NCI-H1694 (cell line): ENCODE measurements around the gene AREL1.
A peak's percentile ranks its signal among the peaks of the same experiment; 100 is the strongest.

Experiments used
- DNase-seq: peaks from one replicate; lab custom pipeline; 2025; lab: John Stamatoyannopoulos, UW

Gene AREL1

DNA sequence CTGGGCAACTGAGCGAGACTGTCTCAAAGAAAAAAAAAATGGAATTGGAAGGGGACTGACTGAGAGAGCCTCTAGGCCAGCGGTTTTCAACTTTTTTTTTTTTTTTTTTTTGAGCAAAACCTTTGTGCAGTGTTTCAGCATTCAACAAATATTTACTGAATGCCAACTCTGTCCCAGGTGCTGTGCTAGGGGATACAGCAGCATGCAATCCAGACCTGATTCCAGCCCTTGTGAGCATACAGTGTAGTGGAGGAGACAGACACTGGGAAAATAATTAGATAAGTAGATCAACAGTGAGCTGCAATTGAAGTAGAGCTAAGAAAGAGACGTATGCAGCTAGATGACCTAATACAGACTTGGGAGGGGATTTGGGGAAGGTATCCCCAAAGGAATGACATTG lies 77.0 kb downstream of the AREL1 start:
- DNase-seq = no peak

DNA sequence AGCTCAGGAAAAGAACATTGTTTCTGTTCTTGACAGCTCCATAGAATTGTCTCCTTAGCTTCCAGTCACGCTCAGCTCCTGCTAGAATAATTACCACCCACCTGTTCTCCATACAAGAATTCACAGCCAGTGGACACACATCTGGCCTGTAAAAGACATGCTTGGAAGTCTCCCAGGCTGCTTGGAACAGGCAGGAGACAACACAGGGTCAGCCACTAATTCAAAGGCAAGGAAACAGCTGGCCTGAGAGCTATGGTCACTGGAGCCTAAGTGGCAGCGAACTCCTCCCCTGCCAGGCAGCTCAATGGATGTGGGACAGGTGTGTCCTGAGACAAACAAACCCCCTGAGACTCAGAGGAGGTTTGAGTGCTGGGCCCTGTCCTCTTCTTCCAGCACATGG lies 77.9 kb downstream of the AREL1 start:
- DNase-seq = no peak

DNA sequence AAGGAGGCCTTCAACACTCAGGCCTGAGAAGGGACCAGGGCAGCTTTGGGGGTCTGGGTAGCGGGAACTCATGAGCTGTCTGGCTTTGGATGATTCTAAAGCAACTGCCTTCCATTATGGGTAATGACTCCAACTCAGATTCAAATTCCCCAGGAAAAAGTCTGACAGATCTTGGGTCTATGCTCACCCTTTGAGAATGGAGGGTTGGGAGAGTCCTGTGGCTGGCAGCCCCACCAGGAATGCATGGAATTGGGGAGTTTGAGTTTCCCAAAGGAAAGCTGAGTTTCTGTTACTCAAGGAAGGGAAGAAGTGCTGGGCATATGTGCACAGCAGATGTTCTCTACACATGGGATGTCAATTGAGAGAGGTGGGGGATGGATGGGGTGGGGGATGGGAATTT lies 78.4 kb downstream of the AREL1 start:
- DNase-seq = peak; percentile 50

DNA sequence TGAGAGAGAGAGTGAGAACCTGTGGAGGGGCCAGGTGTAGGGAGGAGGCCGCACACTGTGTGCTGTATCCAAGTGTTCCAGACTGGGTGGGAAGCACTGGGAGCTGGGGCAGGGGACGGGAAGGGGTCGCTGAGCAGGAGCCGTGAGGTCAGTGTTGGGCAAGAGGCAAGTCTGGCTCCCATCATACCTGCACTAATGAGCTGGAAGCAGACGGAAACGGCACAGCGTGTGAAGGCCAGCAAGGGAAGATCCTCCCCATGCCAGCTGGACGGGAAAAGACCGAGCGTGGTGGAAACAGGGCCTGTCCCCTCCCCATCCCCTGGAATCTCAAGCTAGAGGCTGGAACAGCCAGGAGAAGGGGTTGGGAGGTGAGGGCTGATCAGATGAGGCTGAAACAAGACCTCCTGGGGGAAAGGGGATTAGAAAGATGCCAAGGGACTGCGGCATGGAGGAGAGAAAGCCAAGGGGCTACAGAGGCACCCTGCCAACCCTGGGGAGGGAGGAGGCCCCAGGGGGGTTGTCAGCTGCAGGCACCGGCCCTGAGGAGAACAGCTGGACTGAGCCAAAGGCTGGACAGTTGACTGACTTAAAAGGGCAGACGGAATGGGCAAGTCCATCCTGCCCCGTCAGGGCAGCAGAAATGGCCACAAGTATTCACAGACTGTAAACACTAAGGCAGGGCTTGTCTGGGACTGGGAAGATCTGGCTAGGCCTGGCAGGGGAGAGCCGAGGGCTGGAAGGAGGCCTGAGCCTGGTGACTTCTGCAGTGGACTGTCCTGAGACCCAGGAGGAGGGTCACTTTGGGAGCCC lies 81.8 kb downstream of the AREL1 start:
- DNase-seq = no peak

DNA sequence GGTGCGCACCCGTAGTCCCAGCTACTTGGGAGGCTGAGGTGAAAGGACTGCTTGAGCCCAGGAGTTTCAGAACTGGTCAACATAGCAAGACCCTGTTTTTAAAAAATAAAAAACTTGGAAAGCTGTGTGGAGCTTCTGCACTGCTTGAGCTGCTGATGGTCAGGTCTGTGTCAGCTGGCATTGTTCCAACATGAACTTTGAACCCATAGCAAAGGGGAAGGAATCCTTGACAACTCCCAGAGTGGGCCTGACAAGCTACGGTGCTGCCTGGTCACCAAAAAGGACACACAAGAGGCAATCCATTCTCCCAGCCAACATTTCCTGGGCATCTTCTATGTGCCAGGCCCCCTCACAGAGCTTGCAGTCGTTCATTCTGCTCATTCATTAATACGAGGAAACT lies 84.5 kb downstream of the AREL1 start:
- DNase-seq = no peak

DNA sequence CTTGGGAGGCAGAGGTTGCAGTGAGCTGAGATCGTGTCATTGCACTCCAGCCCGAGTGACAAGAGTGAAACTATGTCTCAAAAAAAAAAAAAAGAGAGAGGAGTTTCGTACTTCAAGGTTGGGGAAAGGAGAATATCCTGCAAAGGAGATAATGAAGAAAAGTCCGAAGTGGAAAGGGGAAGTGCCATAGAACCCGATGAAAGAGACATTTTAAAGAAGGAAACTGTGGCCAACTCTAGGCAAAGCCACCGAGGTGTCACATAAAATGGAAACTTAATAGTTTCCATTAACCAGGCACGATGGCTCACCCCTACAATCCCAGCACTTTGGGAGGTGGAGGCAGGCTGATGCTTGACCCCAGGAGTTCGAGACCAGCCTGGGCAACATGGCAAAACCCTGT lies 85.8 kb downstream of the AREL1 start:
- no peak for DNase-seq

DNA sequence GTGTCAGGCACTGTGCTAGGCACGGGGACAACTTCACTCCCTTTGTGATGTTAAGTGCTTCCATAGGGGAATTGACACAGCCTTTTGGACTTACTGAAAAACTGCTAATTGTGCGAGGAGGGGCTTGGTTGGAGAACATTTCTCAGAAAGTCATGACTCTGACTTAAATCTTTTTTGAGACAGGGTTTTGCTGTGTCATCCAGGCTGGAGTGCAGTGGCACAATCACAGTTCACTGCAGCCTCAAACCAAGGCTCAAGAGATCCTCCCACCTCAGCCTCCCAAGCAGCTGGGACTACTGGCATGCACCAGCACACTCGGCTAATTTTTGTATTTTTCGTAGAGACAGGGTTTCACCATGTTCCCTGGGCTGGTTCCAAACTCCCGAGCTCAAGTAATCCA lies 90.6 kb downstream of the AREL1 start:
- DNase-seq = no peak

DNA sequence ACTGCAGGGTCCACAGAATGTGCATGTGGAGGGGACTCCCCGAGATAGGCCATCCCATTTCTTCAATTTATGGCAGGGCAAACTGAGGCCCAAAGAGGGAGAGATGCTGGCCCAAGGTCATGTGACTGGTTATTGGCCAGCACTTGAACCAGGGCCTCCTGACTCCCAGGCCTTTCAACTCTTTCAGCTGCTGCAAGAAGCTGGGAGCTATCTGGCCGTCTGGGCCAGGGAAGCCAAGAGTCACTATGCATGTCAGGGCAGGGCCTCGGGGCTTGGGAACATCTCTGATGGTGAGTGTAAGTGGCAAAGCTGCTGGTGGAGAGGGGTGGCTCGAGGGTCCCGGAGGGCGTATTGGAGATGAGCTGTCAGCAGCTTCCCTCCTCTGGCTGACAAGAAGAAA lies 91.3 kb downstream of the AREL1 start:
- DNase-seq = no peak

DNA sequence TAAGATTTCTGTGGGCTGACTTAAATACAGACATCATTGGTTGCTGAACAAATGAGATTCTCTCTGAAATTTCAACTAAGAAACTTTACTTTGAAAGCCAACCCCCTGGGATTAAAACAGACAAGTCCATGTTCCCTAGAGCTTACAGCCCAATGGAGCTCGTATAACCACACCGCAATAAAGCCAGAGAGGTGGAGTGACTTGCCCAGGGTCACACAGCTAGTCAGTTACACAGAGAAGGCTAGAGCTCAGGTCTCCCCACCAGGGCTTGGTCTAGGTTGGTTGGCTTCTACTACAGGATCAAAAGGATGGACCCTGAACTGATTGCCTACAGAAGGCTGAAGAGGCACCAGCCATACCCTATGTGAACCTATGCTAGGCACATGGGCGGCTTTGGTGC lies 92.0 kb downstream of the AREL1 start:
- no peak for DNase-seq

DNA sequence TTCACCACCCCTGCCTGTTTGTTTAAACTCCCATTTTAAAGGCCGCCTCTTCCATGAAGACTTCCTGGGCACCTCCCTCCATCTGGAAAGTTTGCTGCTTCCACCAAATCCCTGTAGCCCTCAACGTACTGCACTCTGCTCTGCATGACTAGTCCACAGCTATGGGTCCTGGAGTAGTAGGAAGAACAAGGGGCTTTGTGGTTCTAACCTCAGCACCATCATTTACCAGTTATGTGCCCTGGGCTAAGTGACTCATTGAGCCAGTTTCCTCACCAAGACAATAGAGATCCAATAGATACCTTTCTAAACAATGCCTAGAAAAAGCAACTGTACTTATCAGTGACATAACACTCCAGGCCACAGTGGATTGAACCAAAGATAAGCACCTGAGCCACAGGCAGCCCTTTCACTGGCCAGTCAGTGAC lies 92.4 kb downstream of the AREL1 start:
- no peak for DNase-seq

DNA sequence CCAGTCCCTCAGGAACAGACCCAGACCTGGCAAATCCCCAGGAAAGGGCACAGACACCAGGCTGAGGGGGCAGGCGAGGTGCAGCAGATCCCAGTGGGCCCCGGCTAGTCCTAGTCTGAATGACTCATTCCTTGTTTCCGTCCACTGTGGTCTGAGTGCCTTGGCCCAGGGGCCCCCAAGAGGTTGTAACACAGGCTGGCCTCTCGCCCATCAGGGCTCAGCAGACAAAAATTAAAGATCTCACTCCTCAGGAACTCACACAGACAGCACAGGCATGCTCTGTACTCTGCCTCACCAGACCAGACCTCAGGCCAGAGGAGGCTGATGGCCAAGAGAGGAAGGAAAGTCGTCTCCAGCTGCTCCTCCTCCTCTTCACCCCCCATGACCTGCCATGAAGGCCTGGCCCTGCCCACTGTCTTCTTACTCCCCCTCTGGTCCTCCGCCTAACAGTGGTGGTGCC lies 93.2 kb downstream of the AREL1 start:
- DNase-seq = no peak

DNA sequence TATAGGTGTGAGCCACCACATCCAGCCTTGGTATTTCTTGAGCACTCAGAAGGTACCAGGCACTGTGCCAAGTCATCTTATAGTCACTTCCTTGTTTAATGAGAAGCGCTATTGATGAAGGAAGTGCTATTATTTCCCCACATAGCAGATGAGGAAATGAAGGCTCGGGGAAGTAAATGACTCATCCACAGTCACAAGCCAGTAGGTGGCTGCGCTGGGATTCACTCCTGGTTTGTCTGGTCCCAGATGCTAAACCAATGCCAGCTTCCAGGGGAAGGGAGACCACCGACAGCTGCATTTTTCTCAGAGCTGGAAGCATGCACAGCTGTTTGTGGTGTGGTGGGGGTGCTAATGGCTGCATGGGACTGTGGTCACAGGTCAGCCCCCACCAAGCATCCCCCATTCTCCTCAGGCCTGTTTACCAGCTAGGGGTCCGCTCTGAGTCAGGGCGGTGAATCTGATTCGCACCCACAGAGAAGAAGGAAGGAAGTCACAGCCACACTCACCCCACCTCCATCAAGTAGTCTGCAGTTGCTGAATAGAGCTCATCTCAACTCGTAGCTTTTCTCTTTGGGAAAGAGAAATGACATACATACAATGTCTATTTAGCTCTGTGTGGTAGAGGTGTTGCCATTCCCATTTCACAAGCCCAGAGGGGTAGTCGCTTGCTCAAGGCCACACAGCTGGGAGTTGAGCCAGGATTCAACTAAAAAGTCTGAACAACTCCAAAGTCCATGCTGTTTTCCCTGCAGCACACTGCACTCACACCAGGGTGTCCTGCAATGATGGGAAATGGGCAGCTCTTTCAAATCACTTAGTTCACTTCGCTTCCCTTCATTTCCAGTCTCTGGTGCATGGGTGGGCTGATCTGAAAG lies 94.6 kb downstream of the AREL1 start:
- DNase-seq = no peak

DNA sequence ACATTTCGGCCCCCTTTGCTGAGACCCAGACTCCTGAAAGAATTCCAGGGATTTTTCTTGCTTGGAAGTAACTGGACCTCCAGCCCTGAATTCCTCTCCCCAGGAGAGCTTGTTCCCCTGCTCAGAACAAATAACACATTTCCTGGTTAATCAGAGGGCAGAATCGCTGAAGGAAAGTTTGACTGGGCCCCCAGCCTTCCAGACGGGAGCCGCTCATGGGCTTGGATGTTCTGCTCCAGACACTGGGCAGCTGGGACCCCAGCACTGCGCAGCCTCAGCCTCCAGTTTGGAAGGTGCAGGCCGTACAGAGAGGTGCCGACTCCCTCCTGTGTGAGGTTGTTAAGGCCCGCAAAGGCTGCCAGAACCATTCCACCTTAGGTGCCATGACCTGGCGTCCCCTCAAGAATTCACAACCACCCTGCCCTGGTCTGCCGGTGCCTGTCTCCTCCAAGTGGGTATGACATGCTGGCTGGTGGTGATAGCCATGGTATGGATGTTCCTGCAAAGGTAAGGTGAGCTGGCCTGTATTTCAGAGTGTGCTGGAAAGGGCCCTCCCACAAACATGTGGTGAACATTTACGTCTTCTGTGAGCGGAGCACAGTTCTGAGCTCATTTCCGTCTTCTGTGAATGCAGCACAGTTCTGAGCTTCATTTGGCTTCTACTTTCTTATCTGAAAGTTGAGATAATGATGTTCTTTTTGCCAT lies 95.7 kb downstream of the AREL1 start:
- no peak for DNase-seq

DNA sequence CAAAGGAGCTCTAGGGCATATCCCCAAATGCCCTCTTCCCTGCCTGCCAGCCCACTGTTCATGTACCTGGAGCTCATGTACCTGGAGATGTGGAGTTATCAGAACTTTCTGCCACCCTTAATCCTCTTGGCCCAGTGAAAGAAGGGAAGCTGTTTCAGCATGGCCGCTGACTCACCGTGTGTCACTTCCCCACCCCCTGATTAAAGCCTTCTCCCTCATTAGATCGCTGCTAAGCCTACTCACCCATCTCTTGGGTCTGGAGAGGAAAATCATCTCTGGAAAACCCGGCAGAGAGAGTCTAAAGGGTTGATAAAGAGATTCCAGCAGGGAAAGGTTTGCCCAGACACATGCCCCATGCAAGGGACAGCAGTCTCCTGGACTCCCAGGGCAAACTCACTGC lies 96.4 kb downstream of the AREL1 start:
- DNase-seq = no peak

DNA sequence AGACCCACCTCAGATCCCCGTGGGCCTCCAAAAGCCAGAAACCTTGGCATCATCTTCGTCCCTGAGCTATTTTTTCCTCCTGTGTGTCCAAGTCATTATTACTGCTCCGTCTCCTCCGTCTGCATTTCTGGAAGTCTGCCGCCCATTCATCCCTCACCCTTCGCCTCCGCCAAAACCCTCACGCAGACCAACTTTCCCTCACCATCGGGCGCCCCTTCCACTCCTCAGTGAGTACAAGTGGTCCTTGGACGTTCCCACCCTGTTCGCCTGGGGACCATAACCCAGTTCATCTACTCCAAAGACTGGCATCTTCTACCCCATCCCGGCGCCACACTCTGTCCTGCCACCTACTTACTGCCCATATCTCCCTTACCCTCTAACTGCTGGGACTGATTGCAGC lies 97.1 kb downstream of the AREL1 start:
- no peak for DNase-seq

DNA sequence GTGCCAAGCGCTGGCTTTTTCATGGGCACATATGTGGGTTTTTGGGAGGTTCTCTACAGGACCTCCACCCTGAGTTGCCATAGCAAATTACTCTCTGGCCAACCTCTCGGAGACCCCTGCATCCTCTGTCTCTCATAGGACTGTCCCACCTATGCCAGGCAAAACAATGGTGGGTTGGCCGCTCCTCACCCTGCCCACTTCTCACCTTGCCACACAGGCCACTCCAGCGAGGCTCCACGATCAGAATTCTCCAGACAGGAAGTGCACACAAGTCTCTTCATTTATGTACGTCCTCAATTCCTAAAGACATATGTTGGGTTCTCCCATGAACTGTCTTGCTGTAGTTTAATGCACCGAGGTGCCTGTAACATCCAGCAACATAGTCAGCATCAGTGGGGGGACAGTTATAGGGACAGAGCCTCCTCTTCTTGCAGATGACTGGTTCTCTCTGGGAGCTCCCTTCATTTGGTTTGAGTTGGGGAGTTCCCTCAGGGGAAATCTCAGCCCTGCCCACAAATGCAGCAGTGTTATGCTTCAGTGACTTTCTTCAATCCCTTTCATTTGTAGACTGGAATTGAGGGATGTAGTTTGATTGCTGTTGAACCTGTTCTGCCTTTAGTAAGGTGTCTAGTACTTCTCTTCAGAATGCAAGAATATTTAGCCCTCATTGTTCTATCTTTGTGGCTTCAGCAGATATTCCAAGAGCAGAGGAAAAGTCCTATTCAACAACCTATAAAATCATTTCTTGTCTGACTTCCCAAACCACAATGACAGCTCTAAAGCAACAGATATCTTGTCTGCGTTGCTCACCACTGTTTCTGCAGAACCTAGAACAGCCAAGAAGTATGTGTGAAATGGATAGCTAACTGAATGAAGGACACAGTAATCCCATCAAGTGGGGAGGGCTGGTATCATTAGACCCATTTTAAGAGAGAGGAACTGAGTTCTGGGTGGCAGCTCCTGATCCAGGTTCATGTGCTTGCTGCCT lies 98.1 kb downstream of the AREL1 start:
- DNase-seq = no peak

DNA sequence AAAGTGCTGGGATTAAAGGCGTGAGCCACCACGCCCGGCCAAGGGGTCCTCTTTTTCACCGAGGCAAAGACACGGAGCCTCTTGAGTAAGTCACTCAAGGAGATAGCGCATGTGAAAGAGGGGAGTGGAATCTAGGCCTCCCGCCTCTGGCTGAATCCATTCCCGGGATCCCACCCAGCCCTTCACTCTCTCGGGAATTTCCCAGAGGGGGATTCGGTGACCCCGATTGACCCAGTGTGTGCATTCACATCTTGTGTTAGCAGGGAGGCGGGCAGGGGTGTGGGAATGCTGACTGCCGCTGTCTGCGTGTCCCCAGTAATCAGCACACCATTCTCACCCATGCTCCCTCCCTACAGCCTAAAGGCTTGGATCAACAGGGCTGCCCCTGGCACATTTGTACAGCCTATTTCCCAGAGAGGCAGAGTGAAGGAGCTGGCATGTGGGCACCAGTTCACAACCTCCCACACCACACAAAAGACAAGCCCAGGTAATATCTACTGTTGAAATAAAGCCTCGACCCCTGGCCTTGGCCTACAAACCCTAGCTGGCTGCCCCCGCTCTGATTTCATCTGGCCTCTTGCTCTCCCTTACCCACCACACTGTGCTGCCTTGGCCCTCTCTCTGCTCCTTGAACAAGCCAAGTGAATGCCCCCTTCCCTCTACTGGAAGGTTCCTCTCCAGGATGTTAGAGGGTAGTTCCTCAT lies 99.5 kb downstream of the AREL1 start:
- no peak for DNase-seq

DNA sequence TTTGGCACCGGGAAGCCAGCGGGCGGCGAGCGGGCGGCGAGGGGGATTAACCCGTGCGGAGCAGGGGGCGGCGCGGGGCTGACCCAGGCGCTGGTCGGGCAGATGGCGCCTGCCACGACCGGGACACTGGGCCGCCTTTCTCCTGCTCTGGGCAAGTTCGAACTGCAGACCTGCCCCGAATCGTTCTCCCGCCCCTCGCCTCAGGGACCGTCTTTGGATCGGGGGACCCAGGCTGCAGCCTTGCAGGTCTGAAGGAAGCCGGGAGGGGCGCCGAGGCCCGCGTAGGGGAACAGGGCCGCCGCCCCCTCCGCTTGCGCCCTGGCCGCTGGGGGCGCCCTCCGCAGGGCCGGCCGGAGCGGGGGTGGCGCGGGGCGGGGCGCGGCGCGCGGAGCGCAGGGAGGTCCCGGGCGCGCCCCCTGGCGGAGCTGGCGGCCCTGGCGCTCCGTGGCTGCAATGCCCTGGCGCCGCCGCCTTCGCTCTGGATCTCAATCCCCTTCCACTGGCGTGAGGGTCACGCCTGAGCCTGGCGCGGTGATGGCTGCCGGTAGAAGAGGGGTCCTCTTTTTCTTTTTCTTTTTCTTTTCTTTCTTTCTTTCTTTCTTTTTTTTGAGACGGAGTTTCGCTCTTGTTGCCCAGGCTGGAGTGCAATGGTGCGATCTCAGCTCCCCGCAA lies 100.4 kb downstream of the AREL1 start:
- peak; percentile 85 for DNase-seq

DNA sequence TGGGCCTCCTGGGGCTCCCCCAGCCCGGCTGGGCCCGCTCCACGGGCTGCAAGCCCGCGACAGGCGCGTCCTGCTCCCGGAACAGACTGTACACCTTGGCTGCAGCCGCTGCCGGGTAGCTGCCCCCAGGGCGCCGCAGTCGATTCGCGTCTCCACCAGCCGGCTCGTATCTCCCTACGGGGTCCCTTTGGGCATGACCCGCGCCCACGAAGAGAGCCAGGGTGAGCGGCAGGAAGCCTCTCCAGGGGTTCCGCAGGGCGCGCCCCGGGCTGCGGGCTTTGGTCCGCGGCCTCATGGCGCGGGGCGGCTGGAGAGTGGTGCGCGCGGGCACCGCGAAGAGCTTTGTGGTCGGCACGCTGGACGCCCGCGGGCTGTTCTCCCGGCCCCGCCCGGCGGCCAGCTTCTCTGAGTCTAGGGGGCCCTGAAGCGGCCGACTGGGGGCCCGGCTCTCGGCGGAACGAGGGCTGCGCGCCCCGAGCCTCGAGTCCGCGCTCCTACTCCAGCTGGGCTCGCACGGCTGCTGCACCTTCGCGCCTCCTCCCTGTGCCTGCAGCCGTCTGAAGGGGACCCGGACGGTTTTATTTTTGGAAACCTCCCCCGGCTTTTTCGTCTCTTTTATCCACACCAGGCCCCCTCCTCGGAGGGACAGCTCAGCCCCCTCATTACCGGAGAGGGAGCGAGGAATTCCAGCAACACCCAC lies 101.1 kb downstream of the AREL1 start, which contains the start of gene LTBP2:
Gene LTBP2 (minus strand): TSS at position 588 of the 700 bp plus-strand sequence. CDS start 293 bp downstream, at position 295.
- DNase-seq = no peak
